B cell (primary cell): ENCODE data around the gene DNAAF1. TPM values are rescaled to one million over a fixed set of nuclear protein-coding genes. Genes with fewer than 3 reads are reported as not detected.

ENCODE experiments used
- ATAC-seq: fragments of 200-7000 bp; cut with Tn5 transposase; one replicate; pipeline ENCODE4 v1.10.0; 2021; ENCODE audit warnings: low read depth, mild to moderate bottlenecking, moderate number of reproducible peaks, moderate library complexity
- CTCF ChIA-PET: fragments of 350-600 bp; sonication (Branson Sonifier 250); formaldehyde crosslinking; loops from one replicate; lab custom pipeline; 2021; ENCODE audit warnings: antibody characterized with exemption, inconsistent platforms; lab: Charles Lee
- POLR2A ChIA-PET: fragments of 350-600 bp; sonication (Branson Sonifier 250); formaldehyde crosslinking; loops from one replicate; lab custom pipeline; 2021; ENCODE audit warnings: antibody characterized with exemption; lab: Charles Lee
- DNase-seq: peaks from one replicate; pipeline ENCODE4 v3.0.0; 2013
- H2AFZ ChIP-seq: 2 replicates; pipeline ENCODE4 v1.6.1; 2012; ENCODE audit warnings: mild to moderate bottlenecking, low read depth, low read length; ENCODE audit not compliant: insufficient read depth, poor library complexity, severe bottlenecking
- H3K27ac ChIP-seq, 2 donors: 1 replicate in 1 of 2; 2 replicates in 1 of 2; pipeline ENCODE4 v1.5.1; 2012 to 2013; ENCODE audit warnings: low read length in 2 of 2, mild to moderate bottlenecking in 2 of 2, moderate library complexity in 1 of 2
- H3K27me3 ChIP-seq, 4 experiments: fragments of 200-600 bp in 1 of 4; sonication (generic) in 1 of 4; replicated peaks in 1 of 4; 1 replicate in 2 of 4; 2 replicates in 2 of 4; pipeline versions ENCODE4 v1.6.1 to v1.7.0; 2013 to 2016; ENCODE audit warnings: low read length in 3 of 4, mild to moderate bottlenecking in 2 of 4, mixed read lengths in 1 of 4, moderate library complexity in 1 of 4; ENCODE audit not compliant: insufficient read depth in 4 of 4, control insufficient read depth in 3 of 4; ENCODE audit errors: control extremely low read depth in 1 of 4
- H3K36me3 ChIP-seq, 2 experiments: replicated peaks in 1 of 2; 1 replicate in 1 of 2; 2 replicates in 1 of 2; pipeline versions ENCODE4 v1.6.1 to v1.7.1; 2013; ENCODE audit warnings: low read length in 1 of 2; ENCODE audit not compliant: insufficient read depth in 2 of 2, control insufficient read depth in 1 of 2; ENCODE audit errors: control extremely low read depth in 1 of 2, extremely low read depth in 1 of 2
- H3K4me1 ChIP-seq, 2 donors: fragments of 200-600 bp in 1 of 2; sonication (generic) in 1 of 2; 1 replicate in 1 of 2; 2 replicates in 1 of 2; pipeline versions ENCODE4 v1.5.1 to v1.6.1; 2013 to 2017; ENCODE audit warnings: low read length in 2 of 2; ENCODE audit not compliant: control insufficient read depth in 2 of 2, insufficient read depth in 2 of 2
- H3K4me2 ChIP-seq: replicated peaks from 2 replicates; pipeline ENCODE3; 2012; ENCODE audit warnings: mild to moderate bottlenecking, low read depth, low read length; ENCODE audit not compliant: poor library complexity, severe bottlenecking
- H3K4me3 ChIP-seq, 5 experiments: fragments of 200-600 bp in 1 of 5; sonication (generic) in 1 of 5; 1 replicate in 3 of 5; 2 replicates in 2 of 5; pipeline versions ENCODE4 v1.5.1 to v1.7.0; 2011 to 2016; ENCODE audit warnings: low read length in 4 of 5, mild to moderate bottlenecking in 4 of 5, low read depth in 2 of 5, control low read depth in 1 of 5, moderate library complexity in 1 of 5; ENCODE audit not compliant: insufficient read depth in 1 of 5; ENCODE audit errors: control extremely low read depth in 1 of 5, extremely low read depth in 1 of 5
- H3K79me2 ChIP-seq: fragments of 200-600 bp; sonication (generic); one replicate; pipeline ENCODE4 v1.6.0; 2016; ENCODE audit warnings: low read length; ENCODE audit not compliant: control insufficient read depth, insufficient read depth
- H3K9ac ChIP-seq: fragments of 200-600 bp; sonication (generic); 2 replicates; pipeline ENCODE4 v1.6.1; 2017; ENCODE audit warnings: mild to moderate bottlenecking, low read length, moderate library complexity
- H3K9me3 ChIP-seq, 3 donors: one replicate each; pipeline versions ENCODE4 v1.6.1 to v1.7.1; 2013; ENCODE audit warnings: low read length in 2 of 3; ENCODE audit not compliant: control insufficient read depth in 2 of 3, insufficient read depth in 1 of 3; ENCODE audit errors: control extremely low read depth in 1 of 3
- H4K20me1 ChIP-seq: 2 replicates; pipeline ENCODE4 v1.6.0; 2012; ENCODE audit warnings: mild to moderate bottlenecking, low read length; ENCODE audit not compliant: insufficient read depth, control insufficient read depth, poor library complexity, severe bottlenecking
- H3K27ac Mint-ChIP-seq: one replicate; pipeline ENCODE4 v1.8.0; 2021; ENCODE audit warnings: mixed read lengths
- H3K27me3 Mint-ChIP-seq: one replicate; pipeline ENCODE4 v1.8.0; 2021; ENCODE audit warnings: mixed read lengths
- H3K4me1 Mint-ChIP-seq: one replicate; pipeline ENCODE4 v1.8.0; 2021; ENCODE audit warnings: mixed read lengths
- H3K4me3 Mint-ChIP-seq: one replicate; pipeline ENCODE4 v1.8.0; 2021; ENCODE audit warnings: mixed read lengths
- H3K9me3 Mint-ChIP-seq: one replicate; pipeline ENCODE4 v1.8.0; 2022; ENCODE audit warnings: mixed read lengths; ENCODE audit not compliant: insufficient read depth
- EZH2 ChIP-seq: IDR thresholded peaks from 2 replicates; pipeline ENCODE4 v1.6.1; 2012; ENCODE audit warnings: borderline replicate concordance, low read depth, mild to moderate bottlenecking, moderate library complexity, low read length; ENCODE audit not compliant: insufficient read depth, poor library complexity, severe bottlenecking
- WGBS: methylation state at CpG from one replicate; pipeline ENCODE4 v1.1.5; 2013; ENCODE audit warnings: missing lambda C conversion rate; ENCODE audit not compliant: insufficient coverage; 5-methylcytosine and 5-hydroxymethylcytosine counted together
- intact Hi-C: fragments of 100-400 bp; cut with micrococcal nuclease; formaldehyde crosslinking; loops from one replicate; pipeline ENCODE4 v1.10.0; 2022
- polyA plus RNA-seq: library from polyadenylated mRNA; depleted of rRNA; stranded (reverse); fragments of >200 nt; gene quantifications from 2 replicates; pipeline ENCODE4 v1.2.3, GENCODE V29; 2012
- total RNA-seq, 2 donors: library from RNA; stranded (reverse); fragments of 120-200 nt in 1 of 2; gene quantifications; 1 replicate in 1 of 2; 2 replicates in 1 of 2; pipeline versions ENCODE4 v1.2.3 to v1.2.4, GENCODE V29; 2013 to 2022
- TF ChIP-seq, protein P1 (sequence below): fragments of 200-600 bp; IDR thresholded peaks from one replicate; pipeline ENCODE4 v1.8.0; 2022; ENCODE audit warnings: antibody characterized with exemption, mild to moderate bottlenecking

DNAAF1 gene
- total and polyA plus RNA-seq, 2 donors (not counting 1 experiment from before 2014, with no cell fraction given): 0.24 to 0.30 TPM

DNA sequence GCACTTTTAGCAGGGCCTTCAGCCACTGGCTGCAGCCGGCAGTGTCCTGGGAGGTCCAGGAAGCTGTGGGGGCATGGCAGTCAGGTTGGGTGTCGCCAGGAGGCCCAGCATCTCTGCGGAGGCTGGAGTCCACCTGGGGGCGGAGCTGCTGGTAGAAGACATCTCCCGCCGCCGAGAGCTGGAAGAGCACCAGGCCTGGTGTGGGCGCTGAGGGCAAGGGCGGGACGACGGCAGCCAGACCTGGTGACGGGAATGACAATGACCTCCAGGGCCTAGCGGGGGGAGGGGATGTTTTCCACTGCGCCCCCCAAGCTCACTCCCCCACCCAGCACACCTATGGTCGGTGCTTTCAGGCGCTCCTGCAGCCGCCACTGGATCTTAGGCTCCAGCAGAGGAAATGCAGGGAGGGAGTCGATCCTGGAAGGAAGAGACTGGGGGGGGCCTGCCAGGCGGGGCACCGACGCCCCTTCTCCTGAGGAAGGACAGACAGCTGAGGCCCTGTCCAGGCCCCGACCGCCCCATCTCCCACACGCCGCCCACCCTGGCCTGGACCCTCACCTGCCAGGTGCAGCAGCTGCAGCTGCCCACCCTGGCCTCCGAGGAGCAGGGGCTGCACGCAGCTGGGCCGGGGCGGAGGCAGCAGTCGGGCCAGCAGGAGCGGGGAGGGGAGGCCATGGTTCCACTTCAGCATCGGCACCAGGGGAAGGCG is 34.7 kb downstream of the DNAAF1 start:
- H3K4me3 ChIP-seq: no peak overlapping the region
- peaks cover 0 to 3% of the 10 kb centered on the region in 2 donors for H3K4me1 ChIP-seq
- no peak for TF ChIP-seq EZH2
- TF ChIP-seq, protein P1, sequence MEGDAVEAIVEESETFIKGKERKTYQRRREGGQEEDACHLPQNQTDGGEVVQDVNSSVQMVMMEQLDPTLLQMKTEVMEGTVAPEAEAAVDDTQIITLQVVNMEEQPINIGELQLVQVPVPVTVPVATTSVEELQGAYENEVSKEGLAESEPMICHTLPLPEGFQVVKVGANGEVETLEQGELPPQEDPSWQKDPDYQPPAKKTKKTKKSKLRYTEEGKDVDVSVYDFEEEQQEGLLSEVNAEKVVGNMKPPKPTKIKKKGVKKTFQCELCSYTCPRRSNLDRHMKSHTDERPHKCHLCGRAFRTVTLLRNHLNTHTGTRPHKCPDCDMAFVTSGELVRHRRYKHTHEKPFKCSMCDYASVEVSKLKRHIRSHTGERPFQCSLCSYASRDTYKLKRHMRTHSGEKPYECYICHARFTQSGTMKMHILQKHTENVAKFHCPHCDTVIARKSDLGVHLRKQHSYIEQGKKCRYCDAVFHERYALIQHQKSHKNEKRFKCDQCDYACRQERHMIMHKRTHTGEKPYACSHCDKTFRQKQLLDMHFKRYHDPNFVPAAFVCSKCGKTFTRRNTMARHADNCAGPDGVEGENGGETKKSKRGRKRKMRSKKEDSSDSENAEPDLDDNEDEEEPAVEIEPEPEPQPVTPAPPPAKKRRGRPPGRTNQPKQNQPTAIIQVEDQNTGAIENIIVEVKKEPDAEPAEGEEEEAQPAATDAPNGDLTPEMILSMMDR: no peak
- peaks cover 16% of the 10 kb centered on the region for H3K79me2 ChIP-seq
- H3K27ac ChIP-seq: no peak overlapping the region
- peaks cover 0 to 63% of the 10 kb centered on the region in 2 experiments for H3K36me3 ChIP-seq
- ChIA-PET POLR2A (no interaction called here), CTCF (interaction anchor here (1.1 kb wide), 1 partner anchor 95 kb away, joined by 3 read pairs; no protein-coding TSS in a partner anchor)
- intact Hi-C loops: loop anchor here (10.0 kb wide), 1 partner anchor 325 kb away; the partner anchor contains the start of gene MEAK7
- WGBS: 96% methylated on average over 27 of the region's 33 CpGs
- DNase-seq (no peak), ATAC-seq (no peak)
- peaks cover 8% of the 10 kb centered on the region for H4K20me1 ChIP-seq
- no peaks in the 10 kb centered on the region for H3K9me3 ChIP-seq
- H3K27me3 Mint-ChIP-seq: no peaks in the 10 kb centered on the region
- H3K4me3 Mint-ChIP-seq: no peak overlapping the region
- no peaks in the 10 kb centered on the region for H3K9me3 Mint-ChIP-seq
- H3K9ac ChIP-seq: no peak overlapping the region
- peaks cover 8% of the 10 kb centered on the region for H3K4me1 Mint-ChIP-seq
- no peak overlapping the region for H2AFZ ChIP-seq
- H3K27ac Mint-ChIP-seq: no peak overlapping the region
- H3K27me3 ChIP-seq: no peaks in the 10 kb centered on the region
- H3K4me2 ChIP-seq: no peak overlapping the region

DNA sequence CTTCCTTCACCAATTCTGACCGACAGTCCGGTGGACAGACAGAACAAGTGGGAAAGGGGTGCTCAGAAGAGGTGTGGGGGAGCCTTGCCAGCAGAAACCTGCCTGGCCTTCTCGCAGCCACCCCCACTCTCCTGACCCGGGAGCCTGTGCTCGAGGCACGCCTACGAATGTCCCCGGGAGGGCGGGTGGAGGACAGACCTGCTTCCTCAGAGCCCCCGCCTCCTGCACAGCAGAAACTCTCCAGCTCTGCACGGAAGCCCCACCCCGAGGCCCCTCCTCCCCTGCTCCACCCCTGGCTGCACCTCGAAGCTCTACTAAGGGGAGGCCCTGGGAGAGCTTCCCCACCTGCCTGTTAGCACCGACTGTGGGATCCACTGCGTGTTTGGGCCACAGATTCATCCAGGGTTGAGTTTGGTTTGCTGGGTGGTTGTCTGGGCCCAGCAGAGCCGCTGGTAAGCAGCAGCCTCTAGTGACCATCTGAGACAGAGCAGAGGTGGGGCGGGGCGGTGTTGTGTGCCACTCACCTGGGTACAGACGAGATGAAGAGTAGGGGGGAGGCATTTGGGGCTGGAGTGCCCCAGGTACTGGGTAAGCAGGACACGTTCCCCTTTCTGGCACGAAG is 35.5 kb downstream of the DNAAF1 start:
- POLR2A ChIA-PET: no interaction called here
- H3K9me3 ChIP-seq: no peaks in the 10 kb centered on the region
- no peak overlapping the region for H3K4me2 ChIP-seq
- TF ChIP-seq, protein P1: no peak
- no peak for TF ChIP-seq EZH2
- H3K27ac ChIP-seq: no peak overlapping the region
- no peak overlapping the region for H3K4me3 Mint-ChIP-seq
- peaks cover 8% of the 10 kb centered on the region for H4K20me1 ChIP-seq
- no peak overlapping the region for H3K4me3 ChIP-seq
- no peaks in the 10 kb centered on the region for H3K9me3 Mint-ChIP-seq
- H3K36me3 ChIP-seq: peaks cover 0 to 68% of the 10 kb centered on the region in 2 experiments
- no peak overlapping the region for H2AFZ ChIP-seq
- intact Hi-C loops: loop anchor here (10.0 kb wide), 1 partner anchor 324 kb away; the partner anchor contains the start of gene MEAK7
- CTCF ChIA-PET: no interaction called here
- WGBS: 91% methylated on average over 14 of the region's 21 CpGs
- H3K4me1 Mint-ChIP-seq: peaks cover 9% of the 10 kb centered on the region
- no peak for ATAC-seq
- peaks cover 24% of the 10 kb centered on the region for H3K79me2 ChIP-seq
- no peaks in the 10 kb centered on the region for H3K4me1 ChIP-seq
- H3K27ac Mint-ChIP-seq: no peak overlapping the region
- no peaks in the 10 kb centered on the region for H3K27me3 Mint-ChIP-seq
- no peaks in the 10 kb centered on the region for H3K27me3 ChIP-seq
- DNase-seq: no peak
- no peak overlapping the region for H3K9ac ChIP-seq
